Esophagus (tissue), 2 donors: ENCODE data around the gene LIFR. TPM values are rescaled to one million over a fixed set of nuclear protein-coding genes. Genes with fewer than 3 reads are reported as not detected.

Source experiments
- H3K27ac ChIP-seq, 2 donors: one replicate each; pipeline ENCODE4 v1.5.1; 2013; ENCODE audit warnings: low read depth in 2 of 2, mild to moderate bottlenecking in 2 of 2, inconsistent platforms in 1 of 2, low read length in 1 of 2, moderate library complexity in 1 of 2
- H3K27me3 ChIP-seq, 2 donors: one replicate each; pipeline ENCODE4 v1.6.1; 2013; ENCODE audit warnings: low read length in 2 of 2, control low read depth in 1 of 2, mild to moderate bottlenecking in 1 of 2; ENCODE audit not compliant: insufficient read depth in 2 of 2, control insufficient read depth in 1 of 2
- H3K36me3 ChIP-seq, 2 donors: one replicate each; pipeline ENCODE4 v1.6.1; 2013; ENCODE audit warnings: low read length in 1 of 2; ENCODE audit not compliant: control insufficient read depth in 2 of 2, insufficient read depth in 2 of 2
- H3K4me1 ChIP-seq, 2 donors: one replicate each; pipeline ENCODE4 v1.6.1; 2013; ENCODE audit warnings: low read length in 1 of 2; ENCODE audit not compliant: control insufficient read depth in 2 of 2, insufficient read depth in 2 of 2
- H3K4me3 ChIP-seq, 2 donors: one replicate each; pipeline ENCODE4 v1.5.1; 2013; ENCODE audit warnings: low read length in 2 of 2, mild to moderate bottlenecking in 2 of 2, low read depth in 1 of 2, moderate library complexity in 1 of 2
- H3K9me3 ChIP-seq, 2 donors: one replicate each; pipeline ENCODE4 v1.6.1; 2013; ENCODE audit warnings: mild to moderate bottlenecking in 2 of 2, low read depth in 1 of 2, low read length in 1 of 2, moderate library complexity in 1 of 2; ENCODE audit not compliant: control insufficient read depth in 2 of 2, insufficient read depth in 1 of 2
- WGBS, 2 donors: extraction: QIAGEN DNeasy Blood & Tissue Kit; methylation state at CpG; one replicate each; pipeline ENCODE4 v1.1.7; 2013; 5-methylcytosine and 5-hydroxymethylcytosine counted together
- polyA plus RNA-seq, 2 donors: library from polyadenylated mRNA; stranded (reverse); fragments of 200-250 nt; gene quantifications; one replicate each; pipeline ENCODE4 v1.2.3, GENCODE V29; 2013
- donor health status: healthy with polysubstance abuse.
- donor health status: Bipolar disorder and iron deficiency.

Gene LIFR
- polyA plus RNA-seq, 2 donors = 2.0 to 3.5 TPM

DNA sequence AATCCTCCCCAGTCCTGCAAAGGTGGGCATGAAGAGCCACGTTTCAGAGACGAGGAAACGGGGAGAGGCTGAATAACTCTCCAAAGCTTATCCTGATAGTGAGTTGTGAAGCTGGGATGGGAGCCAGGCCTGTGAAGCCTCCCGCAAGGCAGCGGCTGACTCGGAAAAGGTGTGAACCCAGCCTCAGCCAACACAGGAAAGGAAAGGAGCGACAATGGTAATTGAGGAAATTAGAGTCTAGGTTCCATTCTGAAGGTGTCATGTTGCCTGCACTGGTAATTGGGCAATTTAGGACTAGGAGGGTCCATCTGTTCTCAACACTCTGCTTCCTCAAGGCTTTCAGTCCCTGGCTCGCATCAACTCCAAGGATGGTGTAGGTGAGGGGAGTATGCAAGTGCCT, 83.4 kb downstream of the LIFR start:
- Histone ChIP-seq H3K4me3 (no peak overlapping the region), H3K27ac (no peak overlapping the region), H3K4me1 (peaks cover 3 to 8% of the 10 kb centered on the region in 2 donors), H3K36me3 (no peaks in the 10 kb centered on the region), H3K9me3 (no peaks in the 10 kb centered on the region), H3K27me3 (no peaks in the 10 kb centered on the region)
- WGBS, 2 donors = 37 to 42% methylated on average over 8 of the region's 8 CpGs

DNA sequence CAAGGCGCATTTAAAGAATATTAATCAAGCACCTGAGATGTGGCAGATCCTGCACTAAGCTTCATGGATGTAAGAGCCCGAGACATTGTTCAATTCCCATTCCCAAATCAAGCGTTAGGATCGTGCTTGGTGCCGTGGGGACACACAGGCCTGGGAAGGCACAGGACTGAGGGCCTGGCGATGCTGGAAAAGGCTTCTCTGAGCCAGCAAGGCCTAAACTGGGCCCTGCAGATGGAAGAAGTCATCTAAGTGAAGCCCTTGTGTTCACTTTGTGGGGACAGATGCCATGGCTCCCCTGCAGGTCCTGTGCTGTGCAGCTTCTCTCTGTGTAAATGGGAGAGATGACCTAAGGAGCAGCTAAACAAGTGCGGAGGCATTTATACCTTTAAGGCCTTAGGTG, 83.9 kb downstream of the LIFR start:
- 93 to 97% methylated on average over 7 of the region's 7 CpGs for WGBS, 2 donors
- Histone ChIP-seq H3K36me3 (no peaks in the 10 kb centered on the region), H3K4me3 (no peak overlapping the region), H3K27ac (no peak overlapping the region), H3K27me3 (no peaks in the 10 kb centered on the region), H3K4me1 (peaks cover 3 to 11% of the 10 kb centered on the region in 2 donors), H3K9me3 (no peaks in the 10 kb centered on the region)

DNA sequence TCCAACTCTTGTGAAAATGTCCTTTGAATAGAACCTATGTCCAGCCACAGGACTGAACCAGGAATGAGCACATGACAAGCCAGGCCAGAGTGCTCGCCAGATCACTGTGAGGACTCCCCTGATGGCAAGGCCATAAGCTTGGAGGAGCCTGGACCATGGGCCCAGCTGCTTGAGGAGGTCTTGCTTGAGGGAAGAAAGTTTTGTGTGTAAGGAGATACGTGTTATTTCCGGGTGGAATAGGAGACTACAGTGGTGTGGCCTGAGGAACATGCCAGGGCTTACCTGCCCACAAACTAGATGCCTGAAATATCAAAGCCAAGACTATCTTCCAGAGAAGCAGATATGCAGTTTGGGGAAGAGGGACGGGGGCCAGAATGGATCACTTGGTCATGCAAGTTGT, 84.7 kb downstream of the LIFR start:
- Histone ChIP-seq H3K4me1 (peaks cover 3 to 11% of the 10 kb centered on the region in 2 donors), H3K4me3 (no peak overlapping the region), H3K27ac (no peak overlapping the region), H3K36me3 (no peaks in the 10 kb centered on the region), H3K27me3 (no peaks in the 10 kb centered on the region), H3K9me3 (no peaks in the 10 kb centered on the region)
- WGBS, 2 donors = 87 to 91% methylated on average over 4 of the region's 4 CpGs

DNA sequence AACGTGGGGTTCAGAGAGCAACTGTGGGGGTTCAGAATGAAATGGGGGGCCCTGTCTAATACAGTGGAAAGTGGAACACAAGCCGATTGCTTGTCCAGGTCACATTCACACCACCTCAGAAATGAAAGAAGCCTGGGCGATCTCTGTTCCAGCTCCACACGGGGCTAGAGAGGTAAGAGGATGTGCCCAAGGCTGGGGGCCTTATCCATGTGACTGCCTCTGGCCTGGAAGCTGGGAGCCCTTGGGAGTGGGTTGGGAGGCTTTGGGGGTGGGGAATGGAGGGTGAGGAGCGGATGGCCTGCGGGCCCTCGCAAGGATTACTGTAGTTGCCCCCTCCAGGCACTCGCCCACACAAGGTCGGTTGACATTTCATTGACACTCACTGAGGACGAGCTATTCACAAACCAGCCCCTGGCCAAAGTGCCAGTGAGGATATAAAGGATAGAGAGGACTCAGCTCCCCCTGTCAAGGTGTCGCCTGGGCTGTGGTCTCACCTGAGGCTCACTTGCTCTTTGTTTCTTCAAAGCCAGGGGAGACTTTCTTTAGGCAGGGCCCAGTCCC, 86.7 kb downstream of the LIFR start:
- 87% methylated on average over 11 of the region's 11 CpGs for WGBS, 2 donors
- peak overlapping the region; percentile 59 to 72 for H3K27ac ChIP-seq
- H3K36me3 ChIP-seq = no peaks in the 10 kb centered on the region
- no peak overlapping the region for H3K4me3 ChIP-seq
- no peaks in the 10 kb centered on the region for H3K9me3 ChIP-seq
- H3K27me3 ChIP-seq = no peaks in the 10 kb centered on the region
- H3K4me1 ChIP-seq = peaks cover 3 to 16% of the 10 kb centered on the region in 2 donors

DNA sequence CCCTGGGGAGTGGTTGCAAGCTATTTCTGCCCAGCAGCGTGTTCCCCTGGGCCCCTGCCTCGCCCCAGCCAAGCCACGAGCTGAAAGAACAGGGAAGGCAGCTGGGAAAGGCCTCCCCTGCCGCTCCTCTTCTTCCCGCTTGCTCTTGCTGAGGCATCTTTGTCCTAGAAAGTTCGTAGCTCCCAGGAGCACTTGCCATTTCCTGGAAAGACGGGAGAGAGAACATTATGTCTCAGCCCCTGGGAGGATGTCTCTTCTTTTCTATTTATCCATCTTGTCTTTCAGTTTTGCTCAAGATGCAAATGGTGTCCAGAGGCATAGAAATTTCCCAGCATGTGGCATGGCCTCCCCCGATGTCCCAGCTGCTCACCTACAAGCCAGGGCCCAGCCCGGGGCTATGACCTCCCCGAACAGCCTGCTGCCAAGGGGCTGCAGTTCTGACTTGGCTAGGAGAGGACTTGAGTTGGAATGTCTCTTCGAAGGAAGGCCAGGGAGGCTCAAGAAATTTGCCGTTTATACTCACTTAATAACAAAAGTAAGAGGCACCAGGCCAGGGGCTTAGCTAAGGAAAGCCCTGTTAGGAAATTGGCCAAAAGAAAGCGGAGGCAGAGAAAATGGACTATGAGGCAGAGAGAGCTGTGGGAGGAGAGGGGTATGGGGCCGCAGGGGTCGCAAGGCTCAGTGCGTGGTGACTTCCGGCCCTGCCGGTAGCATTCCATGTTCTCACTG, 87.3 kb downstream of the LIFR start:
- H3K4me1 ChIP-seq = peaks cover 3 to 16% of the 10 kb centered on the region in 2 donors

DNA sequence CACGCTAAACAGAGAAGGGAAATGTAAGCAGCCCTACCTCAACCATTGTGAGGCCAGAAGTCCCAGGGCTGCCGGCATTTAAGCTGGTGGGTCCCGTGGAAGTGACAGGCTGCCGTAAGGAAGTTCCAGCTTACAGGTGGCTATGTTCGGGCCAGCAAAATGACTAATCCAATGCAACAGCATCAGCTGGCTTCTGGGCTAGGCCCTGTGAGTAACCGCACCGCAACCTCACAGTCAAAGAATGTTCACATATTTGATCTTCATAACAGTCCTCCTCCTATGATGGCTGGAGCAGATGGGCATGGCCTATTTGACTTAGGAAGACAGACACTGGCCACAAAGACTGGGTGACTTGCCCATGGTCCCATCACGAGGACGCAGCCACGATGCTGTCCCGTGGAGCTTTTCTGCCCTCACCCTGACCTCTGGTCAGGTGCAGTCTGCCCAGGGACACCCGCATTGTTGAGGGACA, 88.2 kb downstream of the LIFR start:
- Histone ChIP-seq H3K36me3 (no peaks in the 10 kb centered on the region), H3K27me3 (no peaks in the 10 kb centered on the region), H3K4me1 (peaks cover 3 to 18% of the 10 kb centered on the region in 2 donors), H3K4me3 (no peak overlapping the region), H3K9me3 (no peaks in the 10 kb centered on the region), H3K27ac (peak overlapping the region; percentile 57 to 72)
- 78 to 79% methylated on average over 12 of the region's 12 CpGs for WGBS, 2 donors

More for the DNA sequence above, 87.3 kb downstream of the LIFR start:
- H3K4me3 ChIP-seq = no peak overlapping the region
- 58 to 63% methylated on average over 18 of the region's 18 CpGs for WGBS, 2 donors
- no peaks in the 10 kb centered on the region for H3K36me3 ChIP-seq
- H3K27me3 ChIP-seq = no peaks in the 10 kb centered on the region
- peak overlapping the region; percentile 59 to 72 for H3K27ac ChIP-seq
- H3K9me3 ChIP-seq = no peaks in the 10 kb centered on the region

DNA sequence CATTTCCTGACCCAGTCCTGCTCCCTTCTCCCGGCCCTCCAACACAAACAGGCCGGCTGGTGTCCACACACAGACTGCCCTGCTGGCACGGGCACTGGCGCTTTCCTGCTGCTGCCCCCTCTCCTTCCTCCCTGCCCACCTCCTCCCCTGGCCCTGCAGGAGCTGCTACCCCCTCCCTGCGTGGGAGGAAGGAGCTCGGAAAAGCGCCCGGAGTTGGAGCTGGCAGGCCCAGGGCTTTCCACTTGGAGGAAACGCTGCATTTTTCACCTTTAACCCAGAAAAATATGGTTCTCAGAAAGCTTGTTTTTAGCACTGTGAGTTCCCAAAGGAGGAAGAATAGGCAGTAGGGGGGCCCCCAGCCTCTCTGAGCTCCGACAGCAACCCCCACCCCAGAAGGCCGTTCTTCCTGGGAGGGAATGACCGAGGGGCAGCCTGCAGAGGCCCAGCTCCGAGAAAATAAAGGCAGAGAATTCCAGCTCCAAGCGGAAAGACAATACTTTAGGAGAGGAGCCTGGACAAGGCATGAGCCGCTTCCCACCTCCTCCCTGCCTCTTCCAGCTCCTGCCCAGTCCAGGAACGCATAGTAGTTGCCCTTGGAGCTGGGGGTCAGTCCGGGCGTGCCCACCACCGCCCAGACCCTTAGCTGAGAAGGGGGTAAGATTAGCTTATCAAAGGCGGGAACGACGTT, 88.9 kb downstream of the LIFR start:
- Histone ChIP-seq H3K27me3 (no peaks in the 10 kb centered on the region), H3K36me3 (no peaks in the 10 kb centered on the region), H3K4me3 (no peak overlapping the region), H3K9me3 (no peaks in the 10 kb centered on the region), H3K27ac (peak overlapping the region; percentile 57 to 72), H3K4me1 (peaks cover 3 to 16% of the 10 kb centered on the region in 2 donors)
- 46 to 53% methylated on average over 22 of the region's 22 CpGs for WGBS, 2 donors

DNA sequence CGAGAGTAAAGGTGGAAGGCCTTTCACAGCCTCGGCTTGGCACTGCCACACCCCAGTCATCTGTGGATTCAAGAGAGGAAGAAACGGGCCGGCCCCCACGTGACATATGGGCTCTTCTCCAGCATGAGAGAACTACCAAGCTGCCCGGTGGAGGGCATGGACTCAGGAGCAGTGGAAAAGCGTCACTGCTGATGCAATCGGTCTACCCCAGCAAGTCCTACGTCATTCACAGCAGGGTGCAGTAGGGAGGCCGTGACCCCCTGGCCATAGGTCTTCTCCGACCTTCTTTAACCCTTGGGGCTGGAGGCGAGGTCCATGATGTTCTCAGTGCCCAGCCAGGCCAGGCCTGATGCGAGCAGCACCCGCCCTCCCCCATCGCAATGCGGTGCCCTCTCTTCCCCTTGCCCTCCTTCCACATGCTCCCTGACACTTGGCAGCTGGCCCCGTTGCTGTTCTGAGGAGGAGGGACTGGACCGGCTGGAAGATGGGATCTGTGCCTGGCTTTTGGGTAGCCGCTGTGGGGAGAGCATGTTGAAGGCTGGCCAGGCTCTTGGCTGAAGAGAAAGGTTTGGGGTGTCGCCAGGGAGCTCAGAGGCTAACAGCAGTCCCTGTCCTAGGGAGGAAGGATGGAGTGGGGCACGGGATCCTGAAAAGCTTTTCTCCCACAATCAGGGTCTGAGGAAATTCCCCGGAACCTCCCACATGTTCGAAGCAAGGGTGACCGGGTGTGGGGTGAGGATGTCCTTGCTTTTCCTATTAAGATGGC, 89.8 kb downstream of the LIFR start:
- Histone ChIP-seq H3K27me3 (no peaks in the 10 kb centered on the region), H3K4me3 (no peak overlapping the region), H3K27ac (peak overlapping the region; percentile 57 to 72), H3K9me3 (no peaks in the 10 kb centered on the region), H3K36me3 (no peaks in the 10 kb centered on the region), H3K4me1 (peaks cover 3 to 16% of the 10 kb centered on the region in 2 donors)
- WGBS, 2 donors = 54 to 58% methylated on average over 24 of the region's 24 CpGs

DNA sequence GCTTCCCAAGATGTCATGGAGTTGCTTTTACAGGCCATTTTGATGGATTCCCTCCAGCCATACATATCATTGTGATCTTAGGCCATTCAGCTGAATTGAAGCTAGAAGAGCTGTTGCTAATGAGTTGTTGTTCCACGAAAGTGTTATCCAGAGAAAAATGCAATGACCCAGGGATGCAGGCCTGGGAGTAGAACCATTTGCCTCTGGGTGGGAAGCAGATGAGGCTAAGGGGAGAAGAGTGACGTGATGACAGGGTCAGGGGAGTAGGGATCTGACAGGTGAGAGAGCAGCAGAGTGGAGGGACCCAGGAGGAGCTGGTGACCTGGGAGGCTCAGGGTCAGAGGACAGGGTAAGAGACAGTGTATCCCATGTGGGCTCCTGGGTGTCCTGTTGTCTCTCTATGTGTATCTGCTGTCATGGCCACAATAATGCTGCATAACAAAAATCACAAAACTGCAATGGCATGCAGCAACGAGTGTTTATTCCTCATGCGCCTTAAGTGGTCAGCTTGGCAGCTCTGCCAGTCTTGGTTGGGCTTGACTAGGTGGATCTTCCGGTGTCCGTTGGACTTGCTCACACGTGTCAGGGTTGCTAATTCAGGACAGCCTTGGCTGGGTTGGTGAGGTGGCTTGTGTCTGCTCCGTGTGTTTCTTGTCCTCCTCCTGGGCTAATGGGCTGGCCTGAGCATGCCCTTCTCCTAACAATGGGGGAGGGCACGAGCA, 90.6 kb downstream of the LIFR start:
- H3K27me3 ChIP-seq = no peaks in the 10 kb centered on the region
- H3K4me1 ChIP-seq = peaks cover 3 to 16% of the 10 kb centered on the region in 2 donors
- no peaks in the 10 kb centered on the region for H3K9me3 ChIP-seq
- no peaks in the 10 kb centered on the region for H3K36me3 ChIP-seq
- H3K27ac ChIP-seq = peak overlapping the region; percentile 5 to 57
- 56 to 75% methylated on average over 9 of the region's 9 CpGs for WGBS, 2 donors
- no peak overlapping the region for H3K4me3 ChIP-seq
